Measurements from ENCODE around the gene PCSK6.

Gene PCSK6

GRCh38 chr15:101522621-101523559, 33.4 kb upstream of the PCSK6 start:
- no peak for DNase-seq (ENCODE audit: low read depth)
- no peak for TF ChIP-seq CTCF (conservative IDR thresholded peaks at IDR 0.05; ENCODE audit: low read depth, low read length)
- H3K4me3 ChIP-seq (ENCODE audit: low read depth, low read length), result no peak overlapping the region

GRCh38 chr15:101522091-101522490, 32.6 kb upstream of the PCSK6 start:
- no peak for TF ChIP-seq CTCF (conservative IDR thresholded peaks at IDR 0.05; ENCODE audit: low read depth, low read length)
- no peak overlapping the region for H3K4me3 ChIP-seq (ENCODE audit: low read depth, low read length)
- no peak for DNase-seq (ENCODE audit: low read depth)

GRCh38 chr15:101521591-101521990, 32.1 kb upstream of the PCSK6 start:
- no peak overlapping the region for H3K4me3 ChIP-seq (ENCODE audit: low read depth, low read length)
- DNase-seq (ENCODE audit: low read depth), result no peak
- TF ChIP-seq CTCF (conservative IDR thresholded peaks at IDR 0.05; ENCODE audit: low read depth, low read length), result no peak

GRCh38 chr15:101521069-101521468, 31.6 kb upstream of the PCSK6 start:
- H3K4me3 ChIP-seq (ENCODE audit: low read depth, low read length), result no peak overlapping the region
- no peak for TF ChIP-seq CTCF (conservative IDR thresholded peaks at IDR 0.05; ENCODE audit: low read depth, low read length)
- no peak for DNase-seq (ENCODE audit: low read depth)

GRCh38 chr15:101520395-101520794, 30.9 kb upstream of the PCSK6 start:
- no peak for DNase-seq (ENCODE audit: low read depth)
- H3K4me3 ChIP-seq (ENCODE audit: low read depth, low read length), result no peak overlapping the region
- no peak for TF ChIP-seq CTCF (conservative IDR thresholded peaks at IDR 0.05; ENCODE audit: low read depth, low read length)

GRCh38 chr15:101517504-101517903, 28.0 kb upstream of the PCSK6 start:
- no peak overlapping the region for H3K4me3 ChIP-seq (ENCODE audit: low read depth, low read length)
- no peak for TF ChIP-seq CTCF (conservative IDR thresholded peaks at IDR 0.05; ENCODE audit: low read depth, low read length)

GRCh38 chr15:101514318-101514717, 24.8 kb upstream of the PCSK6 start:
- no peak overlapping the region for H3K4me3 ChIP-seq (ENCODE audit: low read depth, low read length)
- no peak for TF ChIP-seq CTCF (conservative IDR thresholded peaks at IDR 0.05; ENCODE audit: low read depth, low read length)
- no peak for DNase-seq (ENCODE audit: low read depth)

More at GRCh38 chr15:101517504-101517903, 28.0 kb upstream of the PCSK6 start:
- DNase-seq (ENCODE audit: low read depth), result no peak
